ENCODE data around the gene DDX27.
"Not testable (repeated sequence)": the region's sequence is repeated elsewhere in the genome, so short reads cannot be mapped to it uniquely, and the experiment has no call there.

Gene DDX27

DNA sequence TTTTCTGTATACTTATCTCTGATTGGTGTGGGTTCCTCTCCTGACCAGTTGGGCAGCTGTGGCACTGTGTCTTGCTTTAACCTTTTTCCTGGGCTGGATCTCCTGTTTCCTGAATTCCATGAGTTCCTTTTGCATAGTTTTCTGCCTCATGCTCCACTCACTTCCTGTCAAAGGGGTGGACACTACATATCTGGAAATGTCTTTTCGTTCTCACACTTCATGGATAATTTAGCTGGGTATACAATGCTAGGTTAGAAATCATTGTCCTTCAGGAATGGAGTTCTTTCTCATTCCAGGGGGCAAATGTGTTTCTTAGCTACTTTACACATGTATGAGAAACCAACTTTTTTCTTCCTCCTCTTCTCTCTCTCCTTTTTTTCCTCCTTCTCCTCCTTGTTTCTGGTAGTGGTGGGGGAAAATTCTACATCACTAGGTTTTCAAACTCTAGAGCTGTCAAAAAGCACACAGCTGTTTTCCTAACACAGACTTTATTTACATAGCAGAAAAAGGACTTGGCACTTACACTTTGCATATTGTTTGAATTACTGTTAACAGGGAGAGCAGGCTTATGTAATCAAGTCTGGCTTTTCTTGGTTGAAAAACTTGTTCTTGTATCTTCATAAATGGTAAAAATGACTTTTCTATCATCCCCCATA, 9.0 kb upstream of the DDX27 start:
- no peak for DNase-seq

DNA sequence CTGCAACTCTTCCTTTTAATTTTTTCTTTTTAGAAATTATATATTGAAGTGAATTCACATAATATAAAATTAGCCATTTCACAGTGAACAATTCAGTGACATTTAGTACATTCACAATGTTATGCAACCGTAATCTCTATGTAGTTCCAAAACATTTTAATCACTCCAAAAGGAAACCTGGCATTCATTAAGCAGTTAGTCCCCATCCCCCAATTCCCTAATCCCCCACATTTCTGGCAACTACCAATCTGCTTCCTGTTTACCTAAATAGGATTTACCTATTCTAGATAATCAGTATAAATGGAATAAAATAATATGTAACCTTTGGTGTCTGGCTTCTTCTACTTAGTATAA, 8.5 kb upstream of the DDX27 start:
- DNase-seq: no peak

DNA sequence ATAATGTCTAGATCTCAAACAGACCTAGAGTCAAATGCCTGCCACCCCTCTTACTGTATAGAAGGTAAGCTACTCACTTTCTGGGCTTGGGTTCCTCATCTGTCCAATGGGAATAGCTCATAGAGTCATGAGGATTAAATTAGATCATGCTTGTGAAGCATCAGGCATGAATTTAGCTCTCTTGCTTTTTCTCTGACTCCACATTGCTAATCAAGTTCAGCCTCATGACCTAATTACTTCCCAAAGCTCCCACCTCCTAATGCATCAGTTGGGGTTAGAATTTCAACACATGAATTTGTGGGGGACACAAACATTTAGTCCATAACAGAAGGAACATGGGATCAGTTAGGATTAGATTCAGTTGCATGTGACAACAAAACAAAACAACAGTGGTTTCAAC, 4.6 kb upstream of the DDX27 start:
- DNase-seq: no peak

DNA sequence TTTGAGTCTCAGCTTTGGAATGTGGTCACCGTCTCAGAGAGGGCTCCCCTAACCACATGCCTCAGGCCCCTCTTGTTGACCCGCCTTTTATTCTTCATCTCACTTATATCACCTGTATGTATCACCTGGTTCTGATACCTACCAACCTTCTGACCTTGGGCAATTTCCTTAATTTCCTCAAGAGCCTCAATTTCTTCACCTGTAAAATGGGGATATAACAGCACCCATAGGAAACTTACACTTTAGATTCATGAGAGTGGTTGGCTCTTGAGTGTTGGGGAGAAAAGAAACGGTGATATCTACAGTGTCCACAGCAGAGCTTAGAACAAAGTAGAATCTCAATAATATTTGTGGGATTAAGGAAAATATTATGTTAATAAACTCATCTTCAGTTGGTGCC, 4.0 kb upstream of the DDX27 start:
- DNase-seq: no peak

DNA sequence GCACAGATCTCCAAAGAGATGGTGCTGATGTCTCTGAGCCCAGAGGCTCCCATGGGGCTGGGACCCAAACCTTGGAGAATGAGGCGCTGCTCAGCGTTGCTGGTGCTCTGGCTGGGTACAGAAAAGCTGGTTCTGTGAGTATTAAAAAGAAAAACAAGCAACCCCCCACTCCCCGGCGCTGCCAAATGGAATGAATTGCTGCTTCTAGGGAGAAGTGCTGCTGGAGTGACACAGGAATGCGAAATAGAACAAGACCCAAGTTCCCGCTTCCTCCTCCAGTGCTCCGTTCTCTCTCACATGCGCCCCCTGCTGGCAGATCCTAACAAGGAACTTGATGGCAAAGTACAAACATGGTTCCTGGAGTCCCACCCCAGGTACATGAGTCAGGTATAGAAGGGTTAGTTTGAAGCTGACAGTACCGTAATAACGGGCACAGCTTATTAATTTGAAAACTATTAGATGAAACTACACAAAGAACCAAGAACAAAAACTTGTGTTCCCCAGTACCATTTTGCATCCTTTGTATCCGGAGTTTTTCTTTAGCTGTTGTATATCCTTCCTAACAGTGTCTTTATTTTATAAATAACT, 2.1 kb upstream of the DDX27 start:
- peak; percentile 14 for DNase-seq

DNA sequence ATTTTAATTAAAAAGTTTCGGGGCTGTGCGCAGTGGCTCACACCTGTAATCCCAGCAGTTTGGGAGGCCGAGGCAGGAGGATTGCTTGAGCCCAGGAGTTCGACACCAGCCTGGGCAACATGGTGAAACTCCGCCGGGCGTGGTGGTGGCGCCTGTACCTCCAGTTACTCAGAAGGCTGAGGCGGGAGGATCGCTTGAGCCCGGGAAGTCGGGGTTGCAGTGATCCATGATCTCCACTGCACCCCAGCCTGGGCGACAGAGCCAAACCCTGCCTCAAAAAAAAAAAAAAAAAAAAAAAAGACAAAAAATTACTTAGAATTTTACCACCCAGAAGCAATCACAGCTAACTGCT, 501 bp upstream of the DDX27 start:
- not testable (repeated sequence) for DNase-seq

DNA sequence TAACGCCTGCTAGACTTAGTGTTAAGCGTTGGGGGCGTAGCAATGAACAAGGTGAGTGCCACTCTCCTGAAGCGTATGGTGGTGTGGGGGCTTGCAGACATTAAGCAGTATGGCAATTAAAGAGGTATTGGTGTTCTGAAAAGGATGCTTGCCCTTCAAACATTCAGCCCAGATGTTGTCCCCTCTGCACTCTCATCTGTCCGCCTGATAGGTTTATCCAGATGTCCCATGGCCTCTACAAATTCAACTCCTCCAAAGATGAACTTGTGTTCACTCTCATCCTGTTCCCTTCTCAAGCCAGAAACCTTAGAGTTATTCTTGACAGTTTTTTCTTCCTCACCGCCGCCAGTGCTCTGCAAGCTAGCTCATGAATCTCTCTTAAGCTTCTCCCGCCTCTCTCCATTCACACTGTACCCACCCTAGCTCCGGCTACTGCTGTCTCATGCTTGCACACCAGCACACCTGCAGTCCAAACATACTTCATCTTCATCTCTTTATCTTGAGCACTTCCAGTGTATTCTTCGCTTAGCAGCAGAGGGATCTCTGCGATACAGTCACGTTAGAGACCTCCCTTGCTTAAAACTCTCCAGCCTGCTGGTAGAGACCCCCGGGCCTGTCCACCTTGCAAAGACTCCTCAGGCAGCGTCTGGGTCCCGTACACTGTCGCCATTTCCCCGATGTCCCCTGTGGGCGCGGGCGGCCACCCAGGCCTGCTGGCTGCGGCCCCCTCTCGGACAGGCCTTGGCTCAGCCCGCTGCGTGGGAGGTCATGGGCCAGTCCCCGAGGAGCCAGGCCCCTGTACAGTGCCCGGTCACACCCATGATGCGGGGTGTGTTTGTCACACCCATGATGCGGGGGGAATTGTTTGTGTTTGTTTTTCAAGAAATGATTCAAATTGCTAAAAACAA, 962 bp downstream of the DDX27 start:
- no peak for DNase-seq

DNA sequence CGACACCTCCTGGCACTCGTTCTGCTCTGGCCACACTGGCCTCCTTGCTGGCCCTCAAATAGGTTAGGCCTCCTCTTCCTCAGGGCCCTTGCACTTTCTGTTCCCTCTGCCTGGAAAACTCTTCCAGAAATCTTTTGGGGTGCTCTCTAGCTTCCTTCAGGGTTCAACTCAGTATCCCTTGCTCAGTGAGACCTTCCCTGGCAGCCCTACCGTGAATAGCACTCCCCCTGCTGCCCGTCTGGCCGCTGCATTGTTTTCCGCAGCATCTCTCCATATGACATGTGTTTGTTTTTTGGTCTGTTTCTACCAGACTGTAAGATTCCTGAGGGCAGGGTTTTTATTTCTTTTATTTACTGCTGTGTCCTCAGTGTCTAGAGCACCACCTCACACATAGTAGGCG, 6.7 kb downstream of the DDX27 start:
- no peak for DNase-seq

DNA sequence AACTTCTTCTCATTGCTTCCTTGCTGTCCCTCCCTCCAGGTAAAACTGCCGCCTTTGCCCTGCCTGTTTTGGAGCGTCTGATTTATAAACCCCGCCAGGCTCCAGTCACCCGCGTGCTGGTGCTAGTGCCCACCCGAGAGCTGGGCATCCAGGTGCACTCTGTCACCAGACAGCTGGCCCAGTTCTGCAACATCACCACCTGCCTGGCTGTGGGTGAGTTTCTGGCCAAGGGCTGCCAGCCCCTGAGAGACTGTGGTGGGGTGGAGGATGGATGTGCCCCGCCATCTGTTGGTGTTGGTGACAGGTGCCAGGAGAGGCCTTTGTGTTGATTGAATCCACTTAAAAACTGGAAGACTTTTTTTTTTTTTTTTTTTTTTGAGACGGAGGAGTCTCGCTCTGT, 9.5 kb downstream of the DDX27 start:
- DNase-seq: no peak

DNA sequence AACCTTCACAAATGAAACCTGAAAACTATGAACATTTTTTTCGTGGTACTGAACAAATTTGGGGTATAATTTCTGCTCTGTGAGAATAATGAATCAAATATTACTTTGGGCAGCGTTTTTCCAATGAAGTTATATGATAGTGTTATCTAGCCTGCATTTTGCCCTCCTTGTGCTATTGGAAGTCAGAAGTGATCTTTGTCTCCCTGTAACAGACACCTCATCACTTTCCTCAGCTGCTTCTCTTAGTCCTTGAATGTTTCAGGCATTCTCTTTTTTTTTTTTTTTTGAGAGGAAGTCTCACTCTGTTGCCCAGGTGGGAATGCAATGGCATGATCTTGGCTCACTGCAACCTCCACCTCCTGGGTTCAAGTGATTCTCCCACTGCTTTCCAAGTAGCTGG, 10.2 kb downstream of the DDX27 start:
- DNase-seq: no peak

DNA sequence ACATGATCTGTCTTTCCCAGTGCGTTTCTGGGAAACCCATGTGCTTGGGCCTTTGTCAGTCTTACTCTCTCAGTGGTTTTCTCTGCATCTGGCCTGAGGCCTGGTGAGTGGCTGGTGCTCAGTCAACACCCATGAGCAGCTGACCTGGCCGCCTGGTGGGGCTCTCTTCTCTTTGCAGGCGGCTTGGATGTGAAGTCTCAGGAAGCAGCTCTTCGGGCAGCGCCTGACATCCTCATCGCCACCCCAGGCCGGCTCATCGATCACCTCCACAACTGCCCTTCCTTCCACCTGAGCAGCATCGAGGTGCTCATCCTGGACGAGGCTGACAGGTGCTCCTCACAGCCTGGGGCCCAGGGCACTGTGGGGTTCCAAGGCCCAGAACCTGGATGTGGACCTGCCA, 10.8 kb downstream of the DDX27 start:
- peak; percentile 51 for DNase-seq

DNA sequence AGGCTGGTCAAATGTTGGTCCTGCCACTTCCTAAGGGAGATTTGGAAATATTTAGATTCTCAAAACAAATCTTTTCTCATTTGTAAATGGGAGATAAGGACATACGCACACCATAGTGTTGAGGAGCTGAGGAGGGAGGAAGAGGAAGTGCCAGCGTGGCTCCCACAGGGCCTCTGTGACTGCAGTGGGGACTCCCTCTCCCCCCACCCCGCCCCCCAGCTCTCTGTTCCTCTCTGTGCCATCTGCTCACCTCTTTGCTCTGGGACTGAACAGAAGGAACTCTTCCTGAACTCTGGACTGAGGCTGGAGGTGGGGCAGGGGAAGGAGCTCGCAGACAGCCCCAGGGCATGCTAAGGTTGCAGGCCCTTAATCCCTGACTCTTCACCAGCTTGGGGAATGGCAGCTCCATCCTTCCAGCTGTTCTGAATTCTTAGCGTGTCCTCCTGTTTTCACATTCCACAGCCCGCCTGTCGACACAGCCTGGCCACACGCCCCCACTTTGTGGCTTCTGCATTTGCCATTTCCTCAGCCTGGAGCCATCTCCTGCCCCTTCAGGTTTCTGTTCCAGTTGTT, 11.4 kb downstream of the DDX27 start:
- no peak for DNase-seq

DNA sequence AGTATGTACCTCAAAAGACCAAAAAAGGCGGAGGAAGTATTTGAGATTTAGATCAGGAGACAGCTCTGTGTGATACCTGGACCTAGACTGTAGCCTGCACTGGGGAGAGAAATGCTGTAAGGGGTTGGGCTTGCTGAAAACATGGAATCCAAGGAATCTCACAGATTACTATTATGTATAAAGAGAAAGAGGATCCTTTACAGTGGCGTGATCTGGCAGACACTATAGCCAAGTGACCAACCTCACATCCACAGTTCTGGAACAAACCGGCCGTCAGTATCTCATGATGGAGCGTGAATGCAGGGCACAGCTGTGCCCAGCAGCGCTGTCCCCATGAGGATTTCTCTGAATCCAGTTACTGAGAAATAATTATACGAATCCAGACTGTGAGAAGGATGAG, 12.3 kb downstream of the DDX27 start:
- no peak for DNase-seq

DNA sequence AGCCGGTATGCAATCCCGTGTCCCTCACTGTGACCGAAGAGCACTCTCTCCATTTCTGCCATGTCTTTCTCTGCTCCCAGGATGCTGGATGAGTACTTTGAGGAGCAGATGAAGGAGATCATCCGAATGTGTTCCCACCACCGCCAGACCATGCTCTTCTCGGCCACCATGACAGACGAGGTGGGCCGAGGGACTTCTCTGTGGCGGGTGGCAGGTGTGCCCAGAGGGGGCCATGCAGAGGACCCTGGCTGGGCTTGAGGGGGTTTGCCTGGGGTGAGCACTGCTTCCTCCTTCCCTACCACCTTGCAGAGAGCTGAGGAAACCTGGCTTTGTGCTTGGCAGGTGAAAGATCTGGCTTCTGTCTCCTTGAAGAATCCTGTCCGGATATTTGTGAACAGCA, 14.0 kb downstream of the DDX27 start:
- no peak for DNase-seq

DNA sequence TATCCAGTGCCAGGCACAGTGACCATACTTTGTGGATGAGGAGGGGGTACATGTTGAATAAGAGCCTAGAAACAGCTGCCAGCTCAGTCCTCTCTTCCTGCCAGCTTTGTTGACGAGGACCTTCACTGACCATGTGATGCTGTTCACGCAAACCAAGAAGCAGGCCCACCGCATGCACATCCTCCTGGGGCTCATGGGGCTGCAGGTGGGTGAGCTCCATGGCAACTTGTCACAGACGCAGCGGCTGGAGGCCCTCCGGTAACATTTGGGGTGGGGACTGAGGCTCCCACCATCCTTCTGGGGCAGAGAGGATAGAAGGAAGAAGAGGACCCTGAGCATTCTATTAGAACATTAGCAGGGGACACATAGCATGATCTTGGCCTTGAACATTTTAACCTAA, 15.6 kb downstream of the DDX27 start:
- DNase-seq: no peak

DNA sequence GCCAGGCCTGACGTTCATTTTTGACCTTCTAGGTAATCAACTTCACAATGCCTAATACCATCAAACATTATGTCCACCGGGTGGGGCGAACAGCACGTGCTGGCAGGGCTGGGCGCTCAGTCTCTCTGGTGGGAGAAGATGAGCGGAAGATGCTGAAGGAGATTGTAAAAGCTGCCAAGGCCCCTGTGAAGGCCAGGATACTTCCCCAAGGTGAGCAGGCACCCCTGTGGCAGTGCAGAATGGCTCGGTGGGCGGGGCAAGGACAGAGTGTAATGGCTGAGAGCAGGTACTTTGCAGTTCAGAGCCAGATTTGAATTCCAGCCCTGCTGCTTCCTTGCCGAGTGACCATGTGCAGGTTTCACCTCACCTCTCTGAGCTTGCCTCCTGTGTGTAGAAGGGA, 17.1 kb downstream of the DDX27 start:
- DNase-seq: no peak

DNA sequence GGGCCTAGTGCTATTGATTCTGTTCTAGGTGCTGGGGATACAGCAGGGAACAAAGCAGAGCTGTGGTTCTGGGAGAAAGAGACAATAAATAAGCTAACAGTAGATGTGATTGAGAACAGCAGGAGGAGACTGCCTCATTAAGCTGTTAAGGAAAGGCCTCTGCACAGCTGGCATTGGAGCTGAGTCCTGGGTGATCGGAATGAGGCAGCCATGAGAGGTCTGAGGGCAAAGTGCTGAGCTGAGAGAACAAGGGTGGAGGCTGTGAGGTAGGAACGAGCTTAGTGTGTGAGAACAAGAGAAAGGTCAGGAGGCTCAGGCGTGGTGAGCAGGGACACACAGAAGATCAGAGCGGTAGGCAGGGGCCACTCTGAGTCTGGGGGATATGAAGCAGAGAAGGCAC, 18.3 kb downstream of the DDX27 start:
- DNase-seq: no peak

DNA sequence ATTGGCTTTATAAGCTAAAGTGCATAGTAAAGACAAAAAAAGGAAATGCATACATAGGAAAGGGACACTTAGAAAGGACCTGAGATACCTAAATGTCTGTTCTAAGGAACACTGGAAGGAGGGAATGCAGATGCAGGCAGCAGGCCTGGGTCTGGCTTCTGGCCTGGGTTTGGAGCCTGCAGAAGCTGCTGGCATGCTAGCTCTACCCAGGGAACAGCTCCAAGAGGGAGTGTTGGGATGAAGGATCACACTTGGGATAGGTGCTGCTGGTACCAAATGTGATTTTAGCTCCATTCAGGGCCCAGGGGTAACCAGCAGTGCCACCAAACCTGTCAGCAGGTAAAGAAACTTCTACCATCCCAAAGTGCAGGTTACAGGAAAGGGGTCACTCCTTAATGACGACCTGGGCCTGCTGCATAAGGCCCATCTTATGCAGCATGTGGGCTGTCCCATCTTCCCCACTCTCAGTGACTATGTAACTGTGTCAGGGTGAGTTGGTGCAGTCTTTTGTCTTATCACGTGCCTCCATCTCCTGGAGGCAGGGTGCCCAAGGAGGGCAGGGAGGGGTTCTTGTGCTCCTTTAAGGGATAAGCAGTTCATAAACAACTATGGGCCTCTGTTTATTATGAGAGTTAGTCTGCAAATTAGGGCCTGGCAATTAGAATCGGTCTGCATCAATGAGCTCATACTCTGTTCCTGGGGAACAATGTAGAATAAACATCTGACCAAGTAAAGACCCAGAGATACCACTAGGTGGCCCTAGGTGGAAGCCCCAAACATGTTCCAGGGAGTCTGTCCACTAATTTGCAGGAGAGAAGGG, 26.9 kb downstream of the DDX27 start:
- DNase-seq: no peak

DNA sequence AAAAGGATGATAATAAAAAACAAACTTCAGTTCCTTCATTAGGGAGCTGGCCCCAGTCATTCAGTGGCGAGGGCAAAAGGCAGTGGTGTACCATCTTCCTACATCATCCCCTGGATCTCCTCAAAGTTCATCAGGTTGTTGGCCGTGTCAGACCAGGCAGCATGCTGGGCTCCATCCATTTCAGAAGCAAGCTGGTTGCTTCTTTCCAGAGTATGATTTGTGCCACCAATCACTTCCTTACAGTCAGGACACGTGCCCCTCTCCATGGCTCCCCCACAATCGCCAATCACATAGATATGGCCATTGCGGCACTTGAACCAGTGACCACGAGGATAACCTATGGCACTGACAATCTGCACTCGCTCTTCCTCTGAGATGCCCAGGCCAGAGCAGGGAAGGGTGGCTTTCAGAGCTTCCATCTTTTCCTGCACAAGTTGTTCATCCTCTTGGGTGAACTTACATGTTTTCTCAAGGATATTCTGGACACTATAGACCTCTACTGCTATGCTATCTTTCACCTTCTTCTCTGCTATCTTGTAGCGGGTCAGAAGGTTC, 28.0 kb downstream of the DDX27 start:
- DNase-seq: no peak

DNA sequence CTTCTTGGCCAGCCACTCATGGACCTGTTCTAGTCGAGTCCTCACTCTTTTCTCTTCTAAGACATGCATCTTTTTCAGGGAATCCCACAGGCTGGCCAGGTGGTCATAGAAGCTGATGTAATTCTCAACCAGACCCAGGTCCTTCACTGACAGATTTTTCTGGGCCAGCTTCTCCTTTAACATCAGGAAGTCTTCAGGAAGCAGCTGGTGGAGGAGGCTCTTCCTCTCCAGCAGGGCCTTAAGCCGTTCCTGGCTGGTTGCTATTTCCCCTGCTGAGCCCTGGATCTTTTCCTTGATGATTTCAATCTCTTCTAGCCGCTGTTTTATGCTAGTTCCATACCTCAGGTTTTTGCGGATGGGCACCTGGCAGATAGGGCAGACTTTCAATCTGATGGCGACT, 28.6 kb downstream of the DDX27 start:
- DNase-seq: no peak

DNA sequence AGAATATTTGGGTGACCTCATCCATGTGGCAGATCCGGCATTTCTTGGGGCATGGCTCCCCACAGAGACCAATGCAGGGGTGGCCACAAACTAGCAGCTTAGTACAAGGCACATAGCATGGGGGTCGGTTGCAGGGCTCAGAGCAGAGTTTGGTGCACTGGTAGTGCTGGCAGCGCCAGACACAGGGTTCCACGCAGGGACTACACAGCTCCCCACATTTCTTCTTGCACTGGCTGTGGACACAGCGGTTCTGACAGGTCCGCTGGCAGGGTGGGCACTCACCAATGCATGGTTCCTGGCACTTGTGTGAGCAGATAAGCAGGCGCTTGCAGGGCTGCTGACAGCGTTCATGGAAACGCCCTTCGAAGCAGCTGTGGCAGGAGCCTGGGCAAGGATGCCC, 29.1 kb downstream of the DDX27 start:
- no peak for DNase-seq

DNA sequence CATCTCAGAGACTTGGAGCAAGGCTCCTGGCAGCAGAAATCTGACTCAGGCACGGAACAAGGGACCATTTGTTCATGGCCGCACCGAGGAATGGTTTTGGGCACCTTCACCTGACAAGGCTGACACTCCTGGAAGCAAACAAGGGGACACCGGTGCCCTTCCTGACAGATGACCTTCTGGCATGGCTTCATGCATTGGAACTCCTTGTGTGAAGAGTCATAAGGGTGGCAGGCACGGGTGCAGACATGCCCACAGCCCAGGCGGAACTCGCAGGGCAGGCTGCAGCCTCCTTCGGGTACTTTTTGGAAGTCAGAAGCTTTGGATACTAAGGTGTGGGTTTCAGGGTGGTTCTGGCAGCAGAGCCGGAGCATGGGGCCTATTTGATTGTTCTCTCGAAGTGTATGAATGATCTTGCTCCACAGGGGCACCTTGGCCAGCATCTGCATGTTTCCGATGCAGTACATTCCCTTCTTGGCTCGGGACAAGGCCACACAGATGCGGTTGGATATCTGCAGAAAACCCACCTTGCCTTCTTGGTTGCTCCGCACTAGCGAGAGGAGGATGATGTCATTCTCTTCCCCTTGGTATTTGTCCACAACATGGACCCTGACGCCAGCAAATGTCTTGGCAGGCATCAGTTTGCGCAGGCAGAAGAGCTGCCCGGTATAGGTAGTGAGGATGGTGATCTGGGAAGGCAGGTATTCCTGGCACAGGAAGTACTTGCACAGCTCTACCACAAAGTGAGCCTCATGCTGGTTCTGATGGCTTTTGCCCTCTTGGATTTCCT, 29.9 kb downstream of the DDX27 start:
- DNase-seq: no peak

Measured in NCI-H2081 treated with DMSO at 0.1 percent for 48 hours (cell line).